ENCODE data around the gene NSFL1C. TPM values are rescaled to one million over a fixed set of nuclear protein-coding genes. Genes with fewer than 3 reads are reported as not detected.
A peak's percentile ranks its signal among the peaks of the same experiment; 100 is the strongest.

The NSFL1C gene
- total RNA-seq, 1 experiment from 2014 or later: 76.1 TPM

GRCh38 chr20:1441133-1441532 lies 25.5 kb downstream of the NSFL1C start:
- no peak for TF ChIP-seq CTCF (IDR thresholded peaks at IDR 0.05; ENCODE audit: unreplicated experiment)
- ChIA-PET CTCF (interaction anchor here (0.6 to 5.5 kb wide), 7 partner anchors 10 to 1424 kb away, joined by 3 to 63 read pairs (median 4); no protein-coding TSS in a partner anchor), POLR2A (interaction anchor here (0.7 to 1.4 kb wide), 2 partner anchors 13 to 63 kb away, joined by 3 to 5 read pairs; no protein-coding TSS in a partner anchor)
- intact Hi-C loops (cut with micrococcal nuclease): no loop called here
- Mint-ChIP-seq H3K4me1 (ENCODE audit: insufficient read depth, unreplicated experiment) (no peaks in the 10 kb centered on the region), H3K9me3 (ENCODE audit: unreplicated experiment) (no peaks in the 10 kb centered on the region), H3K36me3 (ENCODE audit: insufficient read depth, unreplicated experiment) (peaks cover 28% of the 10 kb centered on the region), H3K27me3 (ENCODE audit: insufficient read depth, unreplicated experiment) (no peaks in the 10 kb centered on the region), H3K27ac (ENCODE audit: low read depth, unreplicated experiment) (no peak overlapping the region), H3K4me3 (ENCODE audit: unreplicated experiment) (no peak overlapping the region)
- BruUV-seq (replicated peaks): TSS peak; percentile 5
- no peak for DNase-seq (ENCODE audit: unreplicated experiment)

GRCh38 chr20:1440024-1440423 lies 26.6 kb downstream of the NSFL1C start:
- Mint-ChIP-seq H3K9me3 (ENCODE audit: unreplicated experiment) (no peaks in the 10 kb centered on the region), H3K4me3 (ENCODE audit: unreplicated experiment) (no peak overlapping the region), H3K4me1 (ENCODE audit: insufficient read depth, unreplicated experiment) (peaks cover 2% of the 10 kb centered on the region), H3K27ac (ENCODE audit: low read depth, unreplicated experiment) (no peak overlapping the region), H3K36me3 (ENCODE audit: insufficient read depth, unreplicated experiment) (peaks cover 17% of the 10 kb centered on the region), H3K27me3 (ENCODE audit: insufficient read depth, unreplicated experiment) (no peaks in the 10 kb centered on the region)
- DNase-seq (ENCODE audit: unreplicated experiment): peak; percentile 50
- intact Hi-C loops (cut with micrococcal nuclease): loop anchor here (1.0 kb wide), 1 partner anchor 63 kb away; no protein-coding TSS in a partner anchor
- BruUV-seq (replicated peaks): no TSS peak
- peak; percentile 39 for TF ChIP-seq CTCF (IDR thresholded peaks at IDR 0.05; ENCODE audit: unreplicated experiment)
- CTCF ChIA-PET: interaction anchor here (0.5 to 5.5 kb wide), 9 partner anchors 10 to 128 kb away, joined by 3 to 63 read pairs (median 5); no protein-coding TSS in a partner anchor
- POLR2A ChIA-PET: interaction anchor here (1.4 to 2.3 kb wide), 2 partner anchors 14 to 63 kb away, joined by 5 to 7 read pairs; no protein-coding TSS in a partner anchor

- no peak for TF ChIP-seq CTCF (IDR thresholded peaks at IDR 0.05; ENCODE audit: unreplicated experiment)
- no TSS peak for BruUV-seq (replicated peaks)
- ChIA-PET CTCF (interaction anchor here (0.6 to 5.5 kb wide), 32 partner anchors 11 to 722 kb away, joined by 3 to 90 read pairs (median 4); partner anchors contain the start of genes FKBP1A, NSFL1C and SDCBP2), POLR2A (interaction anchor here (0.5 to 3.3 kb wide), 6 partner anchors 9 to 314 kb away, joined by 3 to 13 read pairs (median 4); no protein-coding TSS in a partner anchor)
- Mint-ChIP-seq H3K9me3 (ENCODE audit: unreplicated experiment) (no peaks in the 10 kb centered on the region), H3K27me3 (ENCODE audit: insufficient read depth, unreplicated experiment) (no peaks in the 10 kb centered on the region), H3K4me1 (ENCODE audit: insufficient read depth, unreplicated experiment) (peaks cover 10% of the 10 kb centered on the region), H3K36me3 (ENCODE audit: insufficient read depth, unreplicated experiment) (peaks cover 12% of the 10 kb centered on the region), H3K4me3 (ENCODE audit: unreplicated experiment) (no peak overlapping the region), H3K27ac (ENCODE audit: low read depth, unreplicated experiment) (no peak overlapping the region)
- intact Hi-C loops (cut with micrococcal nuclease): loop anchor here (5.0 to 10.0 kb wide), 3 partner anchors 46 to 224 kb away; partner anchors contain the start of gene FKBP1A
- DNase-seq (ENCODE audit: unreplicated experiment): no peak
Measured at GRCh38 chr20:1438361-1438760, 28.3 kb downstream of the NSFL1C start.

- ChIA-PET POLR2A (interaction anchor here (0.6 to 3.3 kb wide), 7 partner anchors 13 to 113 kb away, joined by 3 to 13 read pairs (median 4); partner anchors contain the start of gene SDCBP2), CTCF (interaction anchor here (0.6 to 5.5 kb wide), 36 partner anchors 8 to 681 kb away, joined by 3 to 90 read pairs (median 6); partner anchors contain the start of genes FKBP1A, NSFL1C and SDCBP2)
- Mint-ChIP-seq H3K9me3 (ENCODE audit: unreplicated experiment) (no peaks in the 10 kb centered on the region), H3K27ac (ENCODE audit: low read depth, unreplicated experiment) (no peak overlapping the region), H3K4me3 (ENCODE audit: unreplicated experiment) (no peak overlapping the region), H3K4me1 (ENCODE audit: insufficient read depth, unreplicated experiment) (peaks cover 10% of the 10 kb centered on the region), H3K27me3 (ENCODE audit: insufficient read depth, unreplicated experiment) (no peaks in the 10 kb centered on the region), H3K36me3 (ENCODE audit: insufficient read depth, unreplicated experiment) (peaks cover 2% of the 10 kb centered on the region)
- no TSS peak for BruUV-seq (replicated peaks)
- TF ChIP-seq CTCF (IDR thresholded peaks at IDR 0.05; ENCODE audit: unreplicated experiment): peak; percentile 89
- intact Hi-C loops (cut with micrococcal nuclease): loop anchor here (1.0 to 10.0 kb wide), 5 partner anchors 45 to 223 kb away; partner anchors contain the start of gene FKBP1A
- DNase-seq (ENCODE audit: unreplicated experiment): peak; percentile 84
Measured at GRCh38 chr20:1437235-1437904, 29.3 kb downstream of the NSFL1C start.

All from MCF 10A (cell line).